ENCODE data around the gene CTR9.

The CTR9 gene

DNA sequence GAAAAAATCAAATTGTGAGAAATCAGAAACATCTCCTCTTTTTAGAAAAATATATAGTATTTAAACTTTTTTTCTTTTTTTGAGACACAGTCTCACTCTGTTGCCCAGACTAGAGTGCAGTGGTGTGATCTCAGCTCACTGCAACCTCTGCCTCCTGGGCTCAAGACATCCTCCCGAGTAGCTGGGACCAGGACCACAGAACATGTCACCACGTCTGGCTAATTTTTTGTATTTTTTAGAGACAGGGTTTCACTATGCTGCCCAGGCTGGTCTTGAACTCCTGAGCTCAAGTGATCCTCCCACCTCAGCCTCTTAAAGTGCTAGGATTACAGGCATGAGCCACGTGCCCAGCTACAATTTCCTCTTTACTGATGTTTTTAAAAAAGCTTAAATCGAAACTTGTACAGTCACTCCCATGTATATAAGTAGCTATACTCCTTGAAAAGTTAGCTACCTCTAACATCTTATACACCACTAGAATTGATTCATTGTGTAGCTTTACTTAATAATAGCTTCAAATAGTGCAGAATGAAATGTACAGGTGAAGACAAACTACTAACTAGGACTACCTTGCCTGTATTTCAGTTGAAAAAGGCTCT lies 47.4 kb downstream of the CTR9 start:
- TF ChIP-seq, protein P1, sequence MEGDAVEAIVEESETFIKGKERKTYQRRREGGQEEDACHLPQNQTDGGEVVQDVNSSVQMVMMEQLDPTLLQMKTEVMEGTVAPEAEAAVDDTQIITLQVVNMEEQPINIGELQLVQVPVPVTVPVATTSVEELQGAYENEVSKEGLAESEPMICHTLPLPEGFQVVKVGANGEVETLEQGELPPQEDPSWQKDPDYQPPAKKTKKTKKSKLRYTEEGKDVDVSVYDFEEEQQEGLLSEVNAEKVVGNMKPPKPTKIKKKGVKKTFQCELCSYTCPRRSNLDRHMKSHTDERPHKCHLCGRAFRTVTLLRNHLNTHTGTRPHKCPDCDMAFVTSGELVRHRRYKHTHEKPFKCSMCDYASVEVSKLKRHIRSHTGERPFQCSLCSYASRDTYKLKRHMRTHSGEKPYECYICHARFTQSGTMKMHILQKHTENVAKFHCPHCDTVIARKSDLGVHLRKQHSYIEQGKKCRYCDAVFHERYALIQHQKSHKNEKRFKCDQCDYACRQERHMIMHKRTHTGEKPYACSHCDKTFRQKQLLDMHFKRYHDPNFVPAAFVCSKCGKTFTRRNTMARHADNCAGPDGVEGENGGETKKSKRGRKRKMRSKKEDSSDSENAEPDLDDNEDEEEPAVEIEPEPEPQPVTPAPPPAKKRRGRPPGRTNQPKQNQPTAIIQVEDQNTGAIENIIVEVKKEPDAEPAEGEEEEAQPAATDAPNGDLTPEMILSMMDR (IDR thresholded peaks at IDR 0.05; ENCODE audit: insufficient read depth, low read length, missing control alignments): no peak
- DNase-seq (ENCODE audit: low read depth, low spot score): no peak
- POLR2A ChIA-PET: interaction anchor here (0.6 to 3.2 kb wide), 4 partner anchors 10 to 21 kb away, joined by 3 to 40 read pairs (median 4); partner anchors contain the start of gene EIF4G2
- CTCF ChIA-PET: interaction anchor here (0.6 to 1.2 kb wide), 2 partner anchors 28 to 1134 kb away, joined by 3 to 5 read pairs; no protein-coding TSS in a partner anchor
- H3K4me3 ChIP-seq (ENCODE audit: low read depth, low read length): no peak overlapping the region

DNA sequence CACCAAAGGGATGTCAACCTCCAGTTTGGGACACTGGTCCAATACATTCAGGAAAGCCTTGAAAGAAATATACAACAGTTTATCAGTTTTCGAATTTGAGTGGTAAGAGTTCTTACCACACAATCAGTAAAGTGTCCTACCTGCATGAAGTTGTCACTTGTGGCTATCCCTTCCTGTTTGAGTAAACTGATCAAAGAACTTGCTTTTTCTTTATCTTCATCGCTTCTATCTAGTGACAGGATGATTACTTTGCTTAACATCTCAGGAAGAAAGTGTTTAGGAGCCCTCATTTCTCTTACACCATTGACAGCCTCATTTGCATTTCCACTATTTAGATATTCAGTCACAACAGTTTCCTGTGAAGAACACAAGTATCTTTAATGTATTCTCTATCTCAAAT lies 49.2 kb downstream of the CTR9 start:
- ChIA-PET POLR2A (interaction anchor here (3.2 kb wide), 1 partner anchor 8 kb away, joined by 40 read pairs; the partner anchor contains the start of gene EIF4G2), CTCF (interaction anchor here (5.5 kb wide), 1 partner anchor 8 kb away, joined by 61 read pairs; no protein-coding TSS in a partner anchor)
- TF ChIP-seq, protein P1 (IDR thresholded peaks at IDR 0.05; ENCODE audit: insufficient read depth, low read length, missing control alignments): no peak
- H3K4me3 ChIP-seq (ENCODE audit: low read depth, low read length): no peak overlapping the region
- DNase-seq (ENCODE audit: low read depth, low spot score): no peak

DNA sequence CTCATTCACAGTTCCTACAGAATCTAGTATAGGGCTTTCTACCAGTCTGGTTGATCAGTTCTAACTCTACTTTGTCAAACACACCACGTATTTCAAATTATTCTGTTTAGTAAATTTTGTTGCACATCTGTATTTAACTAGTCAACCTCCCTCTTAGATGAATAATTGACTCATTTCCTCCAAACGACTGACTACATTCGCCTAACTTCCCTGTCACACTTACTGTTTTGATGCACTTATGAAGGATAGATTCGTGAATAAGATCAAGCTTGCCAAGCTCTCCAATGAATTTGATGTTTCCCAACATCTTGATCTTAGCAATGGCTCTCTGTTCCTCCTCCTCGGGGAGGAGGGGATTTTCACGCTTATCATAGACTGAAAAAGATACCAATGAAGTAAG lies 52.6 kb downstream of the CTR9 start:
- no peak for DNase-seq (ENCODE audit: low read depth, low spot score)
- ChIA-PET CTCF (interaction anchor here (0.9 to 5.5 kb wide), 11 partner anchors 12 to 983 kb away, joined by 3 to 61 read pairs (median 4); no protein-coding TSS in a partner anchor), POLR2A (interaction anchor here (0.6 to 2.1 kb wide), 9 partner anchors 8 to 224 kb away, joined by 3 to 6 read pairs (median 3); partner anchors contain the start of gene ZBED5)
- TF ChIP-seq, protein P1 (IDR thresholded peaks at IDR 0.05; ENCODE audit: insufficient read depth, low read length, missing control alignments): no peak
- H3K4me3 ChIP-seq (ENCODE audit: low read depth, low read length): no peak overlapping the region

DNA sequence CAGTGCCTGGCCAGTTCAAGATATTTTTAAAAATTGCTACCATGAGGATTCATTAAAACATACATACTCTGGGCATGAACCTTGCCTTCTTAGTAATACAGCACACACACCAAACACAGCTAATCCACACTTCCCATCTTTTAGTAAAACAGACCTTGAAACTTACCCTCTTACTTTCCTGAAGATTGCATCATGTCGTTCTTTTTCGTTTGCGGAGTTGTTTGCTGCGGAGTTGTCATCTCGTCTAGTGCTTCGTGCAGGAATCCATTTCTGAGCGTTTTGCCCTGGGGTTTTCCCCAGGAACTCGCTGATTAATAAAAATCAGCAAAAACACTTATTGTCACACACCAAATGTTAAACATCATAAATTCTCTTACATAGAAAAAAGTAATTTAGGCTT lies 54.7 kb downstream of the CTR9 start:
- TF ChIP-seq, protein P1 (IDR thresholded peaks at IDR 0.05; ENCODE audit: insufficient read depth, low read length, missing control alignments): no peak
- H3K4me3 ChIP-seq (ENCODE audit: low read depth, low read length): no peak overlapping the region
- ChIA-PET POLR2A (interaction anchor here (0.6 to 2.1 kb wide), 3 partner anchors 10 to 104 kb away, joined by 3 to 6 read pairs (median 3); no protein-coding TSS in a partner anchor), CTCF (interaction anchor here (1.2 to 3.8 kb wide), 3 partner anchors 13 to 981 kb away, joined by 3 to 13 read pairs (median 4); no protein-coding TSS in a partner anchor)
- DNase-seq (ENCODE audit: low read depth, low spot score): no peak

DNA sequence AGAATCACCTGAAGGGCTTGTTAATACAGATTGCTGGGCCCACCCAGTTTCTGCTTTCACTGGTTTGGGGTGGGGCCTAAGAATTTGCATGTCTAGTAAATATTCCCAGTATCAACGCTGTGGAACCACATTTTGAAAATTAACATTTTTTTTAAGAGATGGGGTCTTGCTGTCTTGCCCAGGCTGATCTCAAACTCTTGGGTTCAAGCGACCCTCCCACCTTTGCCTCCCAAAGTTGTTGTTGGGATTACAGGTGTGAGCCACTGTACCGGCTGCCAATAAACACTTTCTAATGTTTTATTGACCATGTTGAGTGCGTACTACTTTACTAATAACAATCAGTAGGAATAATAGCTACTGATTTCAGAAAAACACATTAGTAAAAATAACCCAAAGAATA lies 55.2 kb downstream of the CTR9 start:
- ChIA-PET CTCF (interaction anchor here (1.2 to 3.8 kb wide), 2 partner anchors 13 to 981 kb away, joined by 4 to 13 read pairs; no protein-coding TSS in a partner anchor), POLR2A (interaction anchor here (0.6 to 3.9 kb wide), 4 partner anchors 10 to 103 kb away, joined by 3 to 37 read pairs (median 4); no protein-coding TSS in a partner anchor)
- no peak overlapping the region; the same call in none of the 2 replicates for H3K4me3 ChIP-seq (ENCODE audit: low read depth, low read length)
- TF ChIP-seq, protein P1 (IDR thresholded peaks at IDR 0.05; ENCODE audit: insufficient read depth, low read length, missing control alignments): no peak
- no peak for DNase-seq (ENCODE audit: low read depth, low spot score)
